ENCODE data around the gene UBN2.
"Not testable (repeated sequence)": the region's sequence is repeated elsewhere in the genome, so short reads cannot be mapped to it uniquely, and the experiment has no call there.

The UBN2 gene

DNA sequence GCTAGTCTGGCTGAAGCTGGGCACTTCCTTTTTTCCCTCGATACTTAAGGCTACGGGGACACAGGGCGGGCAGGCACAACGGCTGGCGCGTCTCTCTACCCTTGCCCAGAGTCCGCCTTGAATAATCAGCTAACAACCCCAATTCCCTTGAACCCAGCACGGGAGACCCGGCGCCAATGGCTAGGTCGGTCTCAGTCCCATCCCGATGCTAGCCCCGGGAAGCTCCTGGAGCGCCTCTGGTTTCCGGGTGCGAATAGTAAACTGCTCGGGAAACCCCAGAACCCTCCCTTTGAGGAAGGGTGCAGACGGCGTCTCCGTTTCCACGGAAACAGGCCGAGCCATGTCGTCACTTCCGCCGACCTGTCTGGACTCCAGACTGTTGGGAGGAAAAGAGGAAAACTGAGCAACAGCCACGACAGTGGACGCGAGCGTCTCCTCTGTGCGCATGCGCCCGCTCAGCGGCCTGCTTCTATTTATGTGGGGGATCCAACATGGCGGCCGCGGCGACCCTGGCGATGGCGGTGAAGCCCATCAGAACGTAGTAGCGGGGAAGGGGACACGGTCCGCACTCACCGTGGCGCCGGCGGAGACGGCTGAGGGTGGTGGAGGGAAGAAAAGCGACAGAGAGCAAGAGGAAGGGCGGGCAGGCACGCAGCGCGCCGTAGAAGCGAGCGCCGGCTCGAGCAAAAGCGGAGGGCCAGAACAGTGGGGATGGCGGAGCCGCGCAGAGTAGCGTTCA, at the start of gene UBN2:
TSS of gene UBN2 (plus strand) at position 464 of the 739 bp plus-strand sequence. CDS start at position 712, 248 bp downstream.
- in situ Hi-C loops (cut with MboI; ENCODE audit: low sequenced_read_pairs), result no loop called here

DNA sequence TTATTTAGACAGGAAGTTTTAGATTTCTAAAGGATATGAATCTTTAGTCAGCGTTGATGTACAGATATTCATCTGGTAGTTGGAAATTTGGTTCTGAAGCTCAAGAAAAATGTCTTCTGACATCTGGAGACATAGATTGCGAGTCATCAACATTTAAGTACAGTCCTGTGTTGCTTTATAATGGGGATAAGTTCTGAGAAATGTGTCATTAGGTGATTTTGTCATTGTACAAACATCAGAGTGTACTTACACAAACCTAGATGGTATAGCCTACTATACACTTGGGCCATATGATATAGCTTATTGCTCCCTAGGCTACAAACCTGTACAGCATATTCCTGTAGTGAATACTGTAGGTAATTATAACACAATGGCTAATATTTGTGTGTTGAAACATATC, 49.6 kb upstream of the UBN2 start:
- in situ Hi-C loops (cut with MboI; ENCODE audit: low sequenced_read_pairs), result no loop called here

DNA sequence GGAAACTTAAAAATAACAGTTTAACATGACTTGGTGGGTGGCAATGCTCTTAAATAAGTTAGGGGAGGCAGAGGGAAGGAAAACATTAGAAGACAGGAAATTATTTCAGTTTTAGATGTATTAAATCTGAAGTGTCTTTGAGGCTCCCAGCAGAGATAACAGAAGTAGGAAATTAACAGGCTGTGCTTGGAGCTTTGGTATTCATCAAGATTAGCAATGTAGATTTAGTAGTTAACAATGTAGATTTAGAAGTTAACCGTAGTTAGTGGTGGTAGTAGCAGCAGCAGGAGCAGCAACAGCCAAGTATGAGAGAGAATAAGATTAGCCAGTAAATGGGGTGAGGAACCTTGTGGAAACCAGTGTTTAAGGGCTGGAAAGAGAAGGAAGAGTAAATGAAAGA, 48.7 kb upstream of the UBN2 start:
- in situ Hi-C loops (cut with MboI; ENCODE audit: low sequenced_read_pairs), result no loop called here

DNA sequence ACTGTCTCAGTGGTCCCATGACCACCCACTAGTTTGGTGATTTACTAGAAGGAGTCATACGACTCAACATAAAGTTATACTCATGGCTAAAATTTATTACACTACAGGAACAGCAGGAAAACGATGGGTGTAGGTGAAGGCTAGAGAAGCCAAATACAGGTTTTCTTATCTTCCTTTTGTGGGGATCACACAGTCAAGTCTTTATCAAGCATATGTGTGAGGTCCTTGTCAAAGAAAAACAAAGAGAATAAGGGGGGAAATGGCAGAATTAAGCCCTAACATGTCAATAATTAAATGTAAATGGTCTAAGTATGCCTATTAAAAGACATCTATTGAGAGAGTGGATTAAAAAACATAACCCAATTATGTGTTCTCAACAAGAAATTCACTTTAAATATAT, 47.8 kb upstream of the UBN2 start:
- in situ Hi-C loops (cut with MboI; ENCODE audit: low sequenced_read_pairs), result no loop called here

DNA sequence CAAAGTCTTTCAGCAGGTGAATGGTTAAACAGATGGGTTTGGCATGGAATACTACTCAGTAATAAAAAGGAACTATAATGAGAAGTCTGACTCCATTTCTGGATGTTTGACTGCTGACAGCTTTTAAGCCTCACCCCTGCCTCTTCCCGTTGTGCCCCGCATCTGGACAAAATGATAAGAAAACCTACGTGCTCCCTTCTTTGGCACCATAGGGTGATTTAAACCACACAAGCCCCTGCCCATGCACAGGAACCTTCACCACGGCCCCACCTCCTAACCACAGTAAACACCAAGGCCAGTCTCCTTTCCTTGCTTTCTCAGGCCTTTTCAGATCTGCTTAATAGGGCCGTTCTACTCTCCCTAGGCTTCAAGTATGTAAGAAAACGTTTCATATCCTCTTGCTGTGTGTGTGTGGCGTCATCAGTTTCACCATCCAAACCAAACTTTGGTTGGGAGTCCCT, 47.1 kb upstream of the UBN2 start:
- in situ Hi-C loops (cut with MboI; ENCODE audit: low sequenced_read_pairs), result no loop called here

DNA sequence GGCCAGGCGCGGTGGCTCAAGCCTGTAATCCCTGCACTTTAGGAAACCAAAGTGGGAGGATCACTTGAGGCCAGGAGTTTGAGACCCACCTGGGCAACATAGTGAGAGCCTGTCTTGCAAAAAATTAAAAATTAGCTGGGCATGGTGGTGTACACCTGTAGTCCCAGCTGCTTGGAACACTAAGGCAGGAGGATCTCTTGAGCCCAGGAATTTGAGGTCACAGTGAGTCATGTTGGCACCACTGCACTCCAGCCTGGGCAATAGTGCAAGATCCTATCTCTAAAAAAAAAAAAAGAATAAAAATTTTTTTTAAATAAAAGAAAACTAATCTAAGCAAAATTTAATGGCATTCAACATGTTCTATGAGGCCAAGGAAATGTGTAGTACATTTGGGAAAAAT, 44.9 kb upstream of the UBN2 start:
- in situ Hi-C loops (cut with MboI; ENCODE audit: low sequenced_read_pairs), result no loop called here

DNA sequence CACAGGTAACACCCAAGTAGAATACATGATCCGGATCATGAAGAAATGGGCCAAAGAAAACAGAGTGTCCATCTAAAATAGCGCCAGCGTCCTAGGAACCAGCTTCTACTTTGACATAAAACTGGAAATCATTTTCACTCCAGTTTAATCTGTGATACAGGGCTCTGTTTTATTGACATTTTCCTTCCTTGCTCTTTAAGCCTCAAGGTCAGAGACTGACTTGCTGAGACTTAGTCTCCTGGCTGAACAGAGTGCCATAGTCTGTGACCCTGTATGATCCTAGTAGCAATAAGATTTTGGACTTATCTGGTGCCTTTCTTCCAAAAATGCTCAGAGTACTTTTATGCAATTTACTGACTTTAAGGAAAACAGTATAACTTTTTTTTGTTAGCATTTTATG, 41.7 kb upstream of the UBN2 start:
- in situ Hi-C loops (cut with MboI; ENCODE audit: low sequenced_read_pairs), result no loop called here

DNA sequence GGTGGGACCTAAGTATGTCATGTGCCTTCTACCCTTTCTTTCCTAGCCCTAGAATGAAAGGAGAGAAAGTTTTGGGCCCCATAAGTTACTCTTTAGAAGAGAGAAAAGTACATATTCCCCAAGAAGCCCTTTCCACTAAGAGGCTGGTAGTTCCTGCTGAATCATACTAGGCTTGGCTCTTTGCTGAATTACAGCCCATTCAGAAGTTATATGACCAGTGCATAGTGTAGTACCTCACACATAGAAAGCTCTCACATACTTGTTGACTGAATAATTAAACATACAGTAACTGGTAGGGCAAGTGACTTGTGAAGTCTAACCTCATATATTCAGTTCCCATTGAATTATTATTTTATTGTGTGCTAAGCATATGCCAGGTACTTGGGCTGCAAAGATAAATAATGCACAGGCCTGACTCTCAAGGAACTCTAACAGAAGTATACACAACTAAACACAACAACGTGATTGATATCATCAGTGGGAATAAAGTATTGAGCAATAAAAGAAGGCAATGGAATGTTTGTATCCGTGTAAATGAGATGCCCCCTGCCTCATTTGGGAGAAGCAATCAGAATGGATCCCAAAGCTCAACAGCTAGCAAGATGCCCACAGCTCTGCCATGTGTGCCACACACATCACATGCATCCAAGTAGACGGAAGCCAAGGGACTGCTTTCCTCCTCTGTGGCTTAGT, 38.9 kb upstream of the UBN2 start:
- in situ Hi-C loops (cut with MboI; ENCODE audit: low sequenced_read_pairs), result no loop called here

DNA sequence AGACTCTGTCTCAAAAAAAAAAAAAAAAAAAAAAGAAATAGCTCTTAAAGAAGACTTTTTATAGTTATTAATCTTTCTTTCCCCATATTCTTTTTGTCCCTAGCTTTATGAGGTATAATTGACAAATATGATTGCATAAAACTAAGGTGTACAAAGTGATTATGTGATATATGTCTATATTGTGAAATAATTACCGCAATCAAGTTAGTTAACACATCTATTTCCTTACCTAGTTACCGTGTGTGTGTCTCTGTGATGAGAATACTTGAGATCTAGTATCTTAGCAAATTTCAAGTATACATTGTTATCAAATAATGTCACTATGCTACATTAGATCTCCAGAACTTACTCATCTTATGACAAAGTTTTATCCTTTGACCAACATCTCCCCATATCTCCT, 30.7 kb upstream of the UBN2 start:
- in situ Hi-C loops (cut with MboI; ENCODE audit: low sequenced_read_pairs), result no loop called here

DNA sequence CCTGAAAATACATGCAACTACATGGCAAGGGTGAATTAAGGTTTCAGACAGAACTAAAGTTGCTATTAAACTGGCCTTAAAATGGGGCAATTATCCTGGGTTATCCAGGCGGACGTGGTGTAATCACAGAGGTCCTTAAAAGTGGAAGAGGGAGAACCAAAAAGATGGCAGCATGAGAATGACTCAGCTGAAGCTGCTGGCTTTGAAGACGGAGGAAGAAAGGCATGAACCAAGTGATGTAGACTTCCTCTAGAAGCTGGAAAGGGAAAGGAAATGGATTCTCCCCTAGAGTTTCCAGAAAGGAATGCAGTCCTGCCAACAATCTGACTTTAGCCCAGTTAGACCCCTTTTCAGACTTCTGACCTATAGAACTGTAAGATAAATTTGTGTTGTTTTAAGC, 27.0 kb upstream of the UBN2 start:
- in situ Hi-C loops (cut with MboI; ENCODE audit: low sequenced_read_pairs), result no loop called here

DNA sequence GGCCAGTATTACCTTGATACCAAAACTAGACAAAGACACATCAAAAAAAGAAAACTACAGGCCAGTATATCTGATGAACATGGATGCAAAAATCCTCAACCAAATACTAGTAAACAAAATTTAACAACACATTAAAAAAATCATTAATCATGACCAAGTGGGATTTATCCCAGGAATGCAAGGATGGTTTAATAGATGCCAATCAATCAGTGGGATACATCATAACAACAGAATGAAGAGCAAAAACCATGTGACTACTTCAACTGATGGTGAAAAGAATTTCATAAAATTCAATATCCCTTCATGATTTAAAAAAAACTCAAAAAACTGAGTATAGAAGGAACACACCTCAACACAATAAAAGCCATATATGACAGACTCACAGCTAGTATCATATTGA, 25.2 kb upstream of the UBN2 start:
- in situ Hi-C loops (cut with MboI; ENCODE audit: low sequenced_read_pairs), result no loop called here

DNA sequence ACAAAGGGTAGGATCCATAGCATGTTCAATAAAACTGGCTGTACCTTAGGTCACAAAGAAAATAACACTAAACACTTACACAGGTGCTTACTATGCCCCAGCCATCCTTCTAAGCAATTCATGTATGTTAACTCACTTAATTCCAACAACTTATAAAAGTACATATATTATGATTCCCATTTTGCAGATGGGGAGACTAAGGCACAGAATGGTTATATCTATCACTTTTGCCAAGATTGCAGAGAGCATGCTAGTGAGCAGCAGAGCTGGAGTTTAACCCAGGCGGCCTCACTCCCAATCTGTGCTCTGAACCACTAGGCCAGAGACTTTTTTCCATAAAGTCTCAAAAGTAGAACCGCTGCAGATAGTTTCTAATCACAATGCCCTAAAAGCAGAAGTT, 18.9 kb upstream of the UBN2 start:
- in situ Hi-C loops (cut with MboI; ENCODE audit: low sequenced_read_pairs), result no loop called here

DNA sequence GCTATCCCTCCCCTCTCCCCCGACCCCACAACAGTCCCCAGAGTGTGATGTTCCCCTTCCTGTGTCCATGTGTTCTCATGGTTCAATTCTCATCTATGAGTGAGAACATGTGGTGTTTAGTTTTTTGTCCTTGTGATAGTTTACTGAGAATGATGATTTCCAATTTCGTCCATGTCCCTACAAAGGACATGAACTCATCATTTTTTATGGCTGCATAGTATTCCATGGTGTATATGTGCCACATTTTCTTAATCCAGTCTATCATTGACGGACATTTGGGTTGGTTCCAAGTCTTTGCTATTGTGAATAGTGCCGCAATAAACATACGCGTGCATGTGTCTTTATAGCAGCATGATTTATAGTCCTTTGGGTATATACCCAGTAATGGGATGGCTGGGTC, 17.5 kb upstream of the UBN2 start:
- in situ Hi-C loops (cut with MboI; ENCODE audit: low sequenced_read_pairs), result not testable (repeated sequence)

DNA sequence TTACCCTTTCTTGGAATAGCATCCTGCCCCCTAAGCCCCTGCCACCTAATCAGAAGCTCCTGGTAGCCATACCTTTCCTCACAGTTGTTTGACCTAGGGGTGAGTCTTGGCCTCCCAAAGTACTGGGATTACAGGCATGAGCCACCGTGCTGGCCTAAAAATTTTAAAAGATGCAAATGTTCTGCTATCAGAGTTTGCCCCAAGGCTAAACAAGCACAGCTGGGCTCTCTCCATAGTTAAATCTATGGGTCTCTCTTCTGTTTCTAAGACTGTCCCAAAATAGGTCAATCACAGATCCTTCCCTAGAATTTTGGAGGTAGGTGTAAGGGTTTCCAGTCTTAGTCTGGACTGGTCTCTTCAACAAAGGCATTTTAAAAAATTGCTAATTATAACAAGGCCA, 12.9 kb upstream of the UBN2 start:
- in situ Hi-C loops (cut with MboI; ENCODE audit: low sequenced_read_pairs), result no loop called here

DNA sequence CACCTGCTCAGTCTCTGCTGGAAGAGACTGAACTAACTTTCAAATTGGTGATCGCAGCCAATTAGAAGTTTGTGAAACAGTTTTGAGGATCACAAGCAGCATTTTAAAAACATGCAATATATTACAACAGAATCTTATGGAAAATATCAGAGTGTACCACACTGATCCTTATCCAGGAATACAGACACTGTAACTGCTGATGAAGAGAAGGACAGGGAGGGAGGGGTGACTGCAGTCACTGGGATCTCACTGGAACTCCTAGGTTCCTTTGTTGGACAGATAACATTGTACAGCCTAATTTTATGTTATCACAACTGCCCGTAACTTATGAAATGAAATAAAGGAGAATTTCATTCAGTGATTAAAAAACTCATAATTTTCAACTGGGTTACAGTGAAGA, 6.8 kb upstream of the UBN2 start:
- in situ Hi-C loops (cut with MboI; ENCODE audit: low sequenced_read_pairs), result no loop called here

DNA sequence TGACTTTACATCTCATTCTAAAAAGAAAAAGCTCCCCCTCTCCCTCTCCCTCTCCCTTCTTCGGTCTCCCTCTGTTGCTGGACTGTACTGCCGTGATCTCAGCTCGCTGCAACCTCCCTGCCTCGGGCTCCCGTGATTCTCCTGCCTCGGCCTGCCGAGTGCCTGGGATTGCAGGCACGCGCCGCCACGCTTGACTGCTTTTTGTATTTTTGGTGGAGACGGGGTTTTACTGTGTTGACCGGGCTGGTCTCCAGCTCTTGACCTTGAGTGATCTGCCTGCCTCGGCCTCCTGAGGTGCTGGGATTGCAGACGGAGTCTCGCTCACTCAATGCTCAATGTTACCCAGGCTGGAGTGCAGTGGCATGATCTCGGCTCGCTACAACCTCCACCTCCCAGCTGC, 6.2 kb upstream of the UBN2 start:
- in situ Hi-C loops (cut with MboI; ENCODE audit: low sequenced_read_pairs), result not testable (repeated sequence)

DNA sequence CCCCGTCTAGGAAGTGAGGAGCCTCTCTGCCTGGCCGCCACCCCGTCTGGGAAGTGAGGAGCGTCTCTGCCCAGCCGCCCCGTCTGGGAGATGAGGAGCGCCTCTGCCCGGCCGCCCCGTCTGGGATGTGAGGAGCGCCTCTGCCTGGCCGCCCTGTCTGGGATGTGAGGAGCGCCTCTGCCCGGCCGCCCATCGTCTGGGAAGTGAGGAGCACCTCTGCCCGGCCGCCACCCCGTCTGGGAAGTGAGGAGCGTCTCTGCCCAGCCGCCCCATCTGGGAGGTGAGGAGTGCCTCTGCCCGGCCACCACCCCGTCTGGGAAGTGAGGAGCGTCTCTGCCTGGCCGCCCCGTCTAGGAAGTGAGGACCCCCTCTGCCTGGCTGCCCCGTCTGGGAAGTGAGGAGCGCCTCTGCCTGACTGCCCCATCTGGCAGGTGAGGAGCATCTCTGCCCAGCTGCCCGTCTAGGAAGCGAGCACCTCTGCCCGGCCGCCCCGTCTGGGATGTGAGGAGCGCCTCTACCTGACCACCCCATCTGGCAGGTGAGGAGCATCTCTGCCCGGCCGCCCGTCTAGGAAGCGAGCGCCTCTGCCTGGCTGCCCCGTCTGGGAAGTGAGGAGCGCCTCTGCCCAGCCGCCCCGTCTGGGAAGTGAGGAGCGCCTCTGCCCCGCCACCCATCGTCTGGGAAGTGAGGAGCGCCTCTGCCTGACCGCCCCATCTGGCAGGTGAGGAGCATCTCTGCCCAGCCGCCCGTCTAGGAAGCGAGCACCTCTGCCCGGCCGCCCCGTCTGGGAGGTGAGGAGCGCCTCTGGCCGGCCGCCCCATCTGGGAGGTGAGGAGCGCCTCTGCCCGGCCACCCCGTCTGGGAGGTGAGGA, 5.5 kb upstream of the UBN2 start:
- in situ Hi-C loops (cut with MboI; ENCODE audit: low sequenced_read_pairs), result not testable (repeated sequence)

DNA sequence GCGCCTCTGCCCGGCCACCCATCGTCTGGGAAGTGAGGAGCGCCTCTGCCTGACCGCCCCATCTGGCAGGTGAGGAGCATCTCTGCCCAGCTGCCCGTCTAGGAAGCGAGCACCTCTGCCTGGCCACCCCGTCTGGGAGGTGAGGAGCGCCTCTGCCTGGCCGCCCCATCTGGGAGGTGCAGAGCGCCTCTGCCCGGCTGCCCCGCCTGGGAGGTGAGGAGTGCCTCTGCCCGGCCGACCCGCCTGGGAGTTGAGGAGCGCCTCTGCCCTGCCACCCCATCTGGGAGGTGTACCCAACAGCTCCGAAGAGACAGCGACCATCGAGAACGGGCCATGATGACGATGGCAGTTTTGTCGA, 4.9 kb upstream of the UBN2 start:
- in situ Hi-C loops (cut with MboI; ENCODE audit: low sequenced_read_pairs), result not testable (repeated sequence)

DNA sequence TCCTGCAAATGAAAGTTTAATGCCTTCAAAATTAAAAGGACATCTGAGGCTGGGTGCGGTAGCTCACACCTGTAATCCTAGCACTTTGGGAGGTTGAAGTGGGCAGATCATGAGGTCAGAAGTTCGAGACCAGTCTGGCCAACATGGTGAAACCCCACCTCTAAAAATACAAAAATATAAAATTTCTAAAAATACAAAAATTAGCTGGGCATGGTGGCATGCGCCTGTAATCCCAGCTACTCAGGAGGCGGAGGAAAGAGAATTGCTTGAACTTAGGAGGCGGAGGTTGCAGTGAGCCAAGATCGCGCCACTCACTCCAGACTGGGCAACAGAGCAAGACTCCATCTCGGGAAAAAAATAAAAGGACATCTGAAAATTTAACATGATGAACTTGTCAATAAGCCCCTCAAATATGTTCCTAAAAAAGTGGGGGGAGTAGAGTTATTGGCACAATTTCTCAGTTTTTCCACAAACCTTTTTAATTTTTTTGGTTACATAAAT, 4.0 kb upstream of the UBN2 start:
- in situ Hi-C loops (cut with MboI; ENCODE audit: low sequenced_read_pairs), result not testable (repeated sequence)

DNA sequence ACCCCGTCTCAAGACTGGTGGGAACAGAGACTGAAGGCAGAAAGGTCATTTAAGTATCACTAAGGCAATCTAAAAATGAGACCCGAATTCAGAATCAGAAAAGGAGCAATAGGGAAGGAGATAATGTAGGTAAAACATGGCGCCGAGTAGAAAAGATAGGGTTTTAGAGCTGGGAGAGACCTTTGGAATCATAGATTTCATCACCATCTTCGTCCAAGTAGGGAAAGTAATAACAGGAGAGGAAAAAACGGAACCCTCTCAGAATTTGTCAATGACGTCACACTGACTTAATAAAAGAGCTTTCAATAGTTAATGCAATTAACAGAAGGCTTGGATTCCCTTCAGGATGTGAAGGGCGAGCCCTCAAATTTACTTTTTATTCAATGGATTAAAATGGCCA, 1.0 kb upstream of the UBN2 start:
- in situ Hi-C loops (cut with MboI; ENCODE audit: low sequenced_read_pairs), result no loop called here

DNA sequence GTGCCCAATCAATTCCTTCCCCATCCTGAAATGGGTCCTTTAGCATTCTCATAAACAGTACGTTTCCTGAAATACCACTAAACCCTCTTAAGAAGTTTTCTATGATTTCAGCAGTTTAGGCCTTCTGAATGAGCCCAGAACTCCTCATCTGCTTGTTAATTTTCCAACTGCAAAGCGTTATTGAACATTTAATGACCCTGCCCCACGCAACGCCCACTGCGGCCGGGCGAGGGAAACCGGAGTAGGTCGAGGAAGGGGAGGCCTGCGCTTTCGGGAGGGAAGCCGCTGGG, 608 bp upstream of the UBN2 start:
- in situ Hi-C loops (cut with MboI; ENCODE audit: low sequenced_read_pairs), result no loop called here
